Measurements from ENCODE around the gene RPL36.

DNA sequence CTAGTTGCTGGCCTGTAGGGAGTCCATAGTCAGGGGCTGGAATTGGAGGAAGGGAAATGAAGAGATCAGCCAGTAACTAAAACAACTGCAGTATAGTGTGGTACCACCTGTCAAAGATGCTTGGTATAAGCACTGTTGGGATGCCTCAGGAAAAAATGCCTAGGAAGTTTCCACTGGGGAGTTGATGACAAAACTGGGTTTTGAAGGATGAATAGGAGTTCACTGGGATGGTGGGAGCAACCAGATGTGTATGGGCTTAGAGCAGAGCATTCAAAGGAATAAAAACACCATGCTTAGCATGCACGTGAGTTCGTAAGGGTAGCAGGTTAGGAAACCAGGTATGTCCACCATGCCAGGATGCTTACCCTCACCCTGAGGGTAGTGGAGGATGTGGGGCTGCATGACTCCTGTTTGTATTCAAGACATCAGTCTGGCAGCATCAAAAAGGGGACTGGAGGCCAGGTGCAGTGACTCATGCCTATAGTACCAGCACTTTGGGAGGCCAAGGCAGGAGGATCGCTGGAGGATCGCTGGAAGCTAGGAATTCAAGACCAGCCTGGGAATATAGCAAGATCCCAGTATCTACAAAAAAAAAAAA is 37.5 kb downstream of the RPL36 start:
- TF ChIP-seq, protein P1, sequence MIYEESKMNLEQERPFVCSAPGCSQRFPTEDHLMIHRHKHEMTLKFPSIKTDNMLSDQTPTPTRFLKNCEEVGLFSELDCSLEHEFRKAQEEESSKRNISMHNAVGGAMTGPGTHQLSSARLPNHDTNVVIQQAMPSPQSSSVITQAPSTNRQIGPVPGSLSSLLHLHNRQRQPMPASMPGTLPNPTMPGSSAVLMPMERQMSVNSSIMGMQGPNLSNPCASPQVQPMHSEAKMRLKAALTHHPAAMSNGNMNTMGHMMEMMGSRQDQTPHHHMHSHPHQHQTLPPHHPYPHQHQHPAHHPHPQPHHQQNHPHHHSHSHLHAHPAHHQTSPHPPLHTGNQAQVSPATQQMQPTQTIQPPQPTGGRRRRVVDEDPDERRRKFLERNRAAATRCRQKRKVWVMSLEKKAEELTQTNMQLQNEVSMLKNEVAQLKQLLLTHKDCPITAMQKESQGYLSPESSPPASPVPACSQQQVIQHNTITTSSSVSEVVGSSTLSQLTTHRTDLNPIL (CRISPR knock-in tag; IDR thresholded peaks at IDR 0.05; ENCODE audit: low read depth), result no peak
- TF ChIP-seq BACH2 (CRISPR knock-in tag; IDR thresholded peaks at IDR 0.05; ENCODE audit: borderline replicate concordance), result no peak
- TF ChIP-seq ESRRG (CRISPR knock-in tag; IDR thresholded peaks at IDR 0.05), result no peak
- TF ChIP-seq CSDC2 (CRISPR knock-in tag; IDR thresholded peaks at IDR 0.05), result no peak
- TF ChIP-seq ZNF8 (CRISPR knock-in tag; IDR thresholded peaks at IDR 0.05), result no peak
- TF ChIP-seq TCF4 (CRISPR knock-in tag; IDR thresholded peaks at IDR 0.05; ENCODE audit: borderline replicate concordance), result no peak
- TF ChIP-seq, protein P2, sequence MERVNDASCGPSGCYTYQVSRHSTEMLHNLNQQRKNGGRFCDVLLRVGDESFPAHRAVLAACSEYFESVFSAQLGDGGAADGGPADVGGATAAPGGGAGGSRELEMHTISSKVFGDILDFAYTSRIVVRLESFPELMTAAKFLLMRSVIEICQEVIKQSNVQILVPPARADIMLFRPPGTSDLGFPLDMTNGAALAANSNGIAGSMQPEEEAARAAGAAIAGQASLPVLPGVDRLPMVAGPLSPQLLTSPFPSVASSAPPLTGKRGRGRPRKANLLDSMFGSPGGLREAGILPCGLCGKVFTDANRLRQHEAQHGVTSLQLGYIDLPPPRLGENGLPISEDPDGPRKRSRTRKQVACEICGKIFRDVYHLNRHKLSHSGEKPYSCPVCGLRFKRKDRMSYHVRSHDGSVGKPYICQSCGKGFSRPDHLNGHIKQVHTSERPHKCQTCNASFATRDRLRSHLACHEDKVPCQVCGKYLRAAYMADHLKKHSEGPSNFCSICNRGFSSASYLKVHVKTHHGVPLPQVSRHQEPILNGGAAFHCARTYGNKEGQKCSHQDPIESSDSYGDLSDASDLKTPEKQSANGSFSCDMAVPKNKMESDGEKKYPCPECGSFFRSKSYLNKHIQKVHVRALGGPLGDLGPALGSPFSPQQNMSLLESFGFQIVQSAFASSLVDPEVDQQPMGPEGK (CRISPR knock-in tag; IDR thresholded peaks at IDR 0.05; ENCODE audit: borderline replicate concordance), result no peak
- TF ChIP-seq, protein P3, sequence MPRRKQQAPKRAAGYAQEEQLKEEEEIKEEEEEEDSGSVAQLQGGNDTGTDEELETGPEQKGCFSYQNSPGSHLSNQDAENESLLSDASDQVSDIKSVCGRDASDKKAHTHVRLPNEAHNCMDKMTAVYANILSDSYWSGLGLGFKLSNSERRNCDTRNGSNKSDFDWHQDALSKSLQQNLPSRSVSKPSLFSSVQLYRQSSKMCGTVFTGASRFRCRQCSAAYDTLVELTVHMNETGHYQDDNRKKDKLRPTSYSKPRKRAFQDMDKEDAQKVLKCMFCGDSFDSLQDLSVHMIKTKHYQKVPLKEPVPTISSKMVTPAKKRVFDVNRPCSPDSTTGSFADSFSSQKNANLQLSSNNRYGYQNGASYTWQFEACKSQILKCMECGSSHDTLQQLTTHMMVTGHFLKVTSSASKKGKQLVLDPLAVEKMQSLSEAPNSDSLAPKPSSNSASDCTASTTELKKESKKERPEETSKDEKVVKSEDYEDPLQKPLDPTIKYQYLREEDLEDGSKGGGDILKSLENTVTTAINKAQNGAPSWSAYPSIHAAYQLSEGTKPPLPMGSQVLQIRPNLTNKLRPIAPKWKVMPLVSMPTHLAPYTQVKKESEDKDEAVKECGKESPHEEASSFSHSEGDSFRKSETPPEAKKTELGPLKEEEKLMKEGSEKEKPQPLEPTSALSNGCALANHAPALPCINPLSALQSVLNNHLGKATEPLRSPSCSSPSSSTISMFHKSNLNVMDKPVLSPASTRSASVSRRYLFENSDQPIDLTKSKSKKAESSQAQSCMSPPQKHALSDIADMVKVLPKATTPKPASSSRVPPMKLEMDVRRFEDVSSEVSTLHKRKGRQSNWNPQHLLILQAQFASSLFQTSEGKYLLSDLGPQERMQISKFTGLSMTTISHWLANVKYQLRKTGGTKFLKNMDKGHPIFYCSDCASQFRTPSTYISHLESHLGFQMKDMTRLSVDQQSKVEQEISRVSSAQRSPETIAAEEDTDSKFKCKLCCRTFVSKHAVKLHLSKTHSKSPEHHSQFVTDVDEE (CRISPR knock-in tag; IDR thresholded peaks at IDR 0.05), result no peak
- no peak for TF ChIP-seq RARB (CRISPR knock-in tag; IDR thresholded peaks at IDR 0.05)
- no peak for TF ChIP-seq ZFP30 (CRISPR knock-in tag; IDR thresholded peaks at IDR 0.05)
- TF ChIP-seq, protein P4, sequence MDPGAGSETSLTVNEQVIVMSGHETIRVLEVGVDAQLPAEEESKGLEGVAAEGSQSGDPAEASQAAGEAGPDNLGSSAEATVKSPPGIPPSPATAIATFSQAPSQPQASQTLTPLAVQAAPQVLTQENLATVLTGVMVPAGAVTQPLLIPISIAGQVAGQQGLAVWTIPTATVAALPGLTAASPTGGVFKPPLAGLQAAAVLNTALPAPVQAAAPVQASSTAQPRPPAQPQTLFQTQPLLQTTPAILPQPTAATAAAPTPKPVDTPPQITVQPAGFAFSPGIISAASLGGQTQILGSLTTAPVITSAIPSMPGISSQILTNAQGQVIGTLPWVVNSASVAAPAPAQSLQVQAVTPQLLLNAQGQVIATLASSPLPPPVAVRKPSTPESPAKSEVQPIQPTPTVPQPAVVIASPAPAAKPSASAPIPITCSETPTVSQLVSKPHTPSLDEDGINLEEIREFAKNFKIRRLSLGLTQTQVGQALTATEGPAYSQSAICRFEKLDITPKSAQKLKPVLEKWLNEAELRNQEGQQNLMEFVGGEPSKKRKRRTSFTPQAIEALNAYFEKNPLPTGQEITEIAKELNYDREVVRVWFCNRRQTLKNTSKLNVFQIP (CRISPR knock-in tag; IDR thresholded peaks at IDR 0.05; ENCODE audit: borderline replicate concordance, low read depth), result no peak
- no peak for TF ChIP-seq ARNTL (CRISPR knock-in tag; IDR thresholded peaks at IDR 0.05; ENCODE audit: borderline replicate concordance, low read depth)
- peak; percentile 97 for TF ChIP-seq ZFP3 (CRISPR knock-in tag; IDR thresholded peaks at IDR 0.05)
- no peak for TF ChIP-seq PPARA (CRISPR knock-in tag; IDR thresholded peaks at IDR 0.05; ENCODE audit: borderline replicate concordance)

Data from SK-N-SH treated with all-trans-retinoic acid at 6 μM for 48 hours (cell line).